Measurements from ENCODE around the gene MTG1.

The MTG1 gene

GRCh38 chr10:133458710-133459453 lies 64.9 kb downstream of the MTG1 start:
- TF ChIP-seq CTCF (IDR thresholded peaks at IDR 0.05; ENCODE audit: low read depth, low read length): no peak
- DNase-seq (ENCODE audit: extremely low read depth, low read depth): no peak

- no peak for DNase-seq (ENCODE audit: extremely low read depth, low read depth)
- no peak for TF ChIP-seq CTCF (IDR thresholded peaks at IDR 0.05; ENCODE audit: low read depth, low read length)
These were observed 65.7 kb downstream of the MTG1 start for GRCh38 chr10:133459454-133460207.

GRCh38 chr10:133460208-133460769 lies 66.3 kb downstream of the MTG1 start:
- DNase-seq (ENCODE audit: extremely low read depth, low read depth): no peak
- TF ChIP-seq CTCF (IDR thresholded peaks at IDR 0.05; ENCODE audit: low read depth, low read length): no peak

- no peak for DNase-seq (ENCODE audit: extremely low read depth, low read depth)
- no peak for TF ChIP-seq CTCF (IDR thresholded peaks at IDR 0.05; ENCODE audit: low read depth, low read length)
These were observed 67.1 kb downstream of the MTG1 start for GRCh38 chr10:133461027-133461426.

GRCh38 chr10:133461841-133462240 lies 67.9 kb downstream of the MTG1 start:
- DNase-seq (ENCODE audit: extremely low read depth, low read depth): no peak
- TF ChIP-seq CTCF (IDR thresholded peaks at IDR 0.05; ENCODE audit: low read depth, low read length): no peak

- DNase-seq (ENCODE audit: extremely low read depth, low read depth): no peak
- TF ChIP-seq CTCF (IDR thresholded peaks at IDR 0.05; ENCODE audit: low read depth, low read length): no peak
These were observed 68.8 kb downstream of the MTG1 start for GRCh38 chr10:133462512-133463305.

All from AG09319 (cell line).